ENCODE data around the gene HYCC2.
A peak's percentile ranks its signal among the peaks of the same experiment; 100 is the strongest.

The HYCC2 gene

DNA sequence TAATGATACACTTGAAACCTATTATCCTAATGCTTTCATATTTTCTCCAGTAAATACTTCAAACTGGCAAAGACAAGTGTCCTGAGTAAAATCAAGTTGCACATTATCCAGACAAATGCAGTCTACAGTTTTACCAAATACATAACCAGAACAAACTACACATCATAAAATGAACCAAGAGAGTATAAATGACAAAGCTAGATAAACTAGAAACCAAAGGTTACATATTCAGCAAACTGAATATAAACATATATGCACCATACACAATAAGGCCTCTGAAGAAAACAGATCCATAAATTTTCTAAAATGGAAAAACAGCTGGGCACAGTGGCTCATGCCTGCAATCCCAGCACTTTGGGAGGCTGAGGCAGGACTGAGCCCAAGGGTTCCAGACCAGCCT lies 47.0 kb downstream of the HYCC2 start:
- H3K79me2 ChIP-seq (ENCODE audit: insufficient read depth, low read length), result peaks cover 16% of the 10 kb centered on the region; the same call in 1 of the 2 replicates
- H3K27me3 ChIP-seq (ENCODE audit: insufficient read depth, low read length, poor library complexity, severe bottlenecking), result no peaks in the 10 kb centered on the region
- H3F3A ChIP-seq (ENCODE audit: low read depth), result no peaks in the 10 kb centered on the region
- H3K9ac ChIP-seq (ENCODE audit: low read depth, low read length, poor library complexity, severe bottlenecking), result no peak overlapping the region
- H3K9me2 ChIP-seq (replicated peaks; ENCODE audit: low read depth, low read length), result no peaks in the 10 kb centered on the region
- H3K36me3 ChIP-seq (ENCODE audit: insufficient read depth, low read length), result peaks cover 23% of the 10 kb centered on the region; the same call in 1 of the 2 replicates
- 0 out of 2 replicates have a peak, but pooled peaks cover under 1% of the 10 kb centered on the region for H3K9me3 ChIP-seq (ENCODE audit: insufficient read depth, low read depth, low read length)
- no peak overlapping the region for H3K4me3 ChIP-seq (ENCODE audit: low read length, poor library complexity, severe bottlenecking)
- H3K4me1 ChIP-seq (ENCODE audit: insufficient read depth, low read length, poor library complexity, severe bottlenecking), result peaks cover 5% of the 10 kb centered on the region
- no peaks in the 10 kb centered on the region for H4K20me1 ChIP-seq (ENCODE audit: insufficient read depth, low read length, poor library complexity, severe bottlenecking)
- no peak for TF ChIP-seq CTCF (conservative IDR thresholded peaks at IDR 0.05; ENCODE audit: low read length)
- H2AFZ ChIP-seq (ENCODE audit: low read length), result no peak overlapping the region
- no peak overlapping the region for H3K4me2 ChIP-seq (ENCODE audit: low read depth, low read length, poor library complexity, severe bottlenecking)

DNA sequence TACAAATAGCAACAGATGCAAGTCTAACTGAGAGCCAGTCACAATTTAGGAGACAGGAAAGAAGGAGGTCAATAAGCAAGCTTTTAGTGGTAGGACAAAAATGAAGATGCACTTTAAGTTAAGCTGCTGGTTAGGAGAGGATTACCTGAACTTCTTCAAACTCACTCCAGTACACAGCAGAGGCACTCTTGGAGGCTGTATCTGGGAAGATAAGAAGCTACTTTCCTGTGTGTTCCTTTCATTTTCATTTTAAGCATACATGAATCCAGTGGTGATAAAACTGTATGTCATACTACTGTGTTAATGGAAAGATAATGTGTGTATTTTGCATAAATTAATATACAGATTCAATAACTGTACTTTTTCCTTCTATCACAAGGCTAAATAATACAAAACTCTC lies 49.6 kb downstream of the HYCC2 start:
- no peaks in the 10 kb centered on the region for H3K9me2 ChIP-seq (replicated peaks; ENCODE audit: low read depth, low read length)
- no peaks in the 10 kb centered on the region for H3K27me3 ChIP-seq (ENCODE audit: insufficient read depth, low read length, poor library complexity, severe bottlenecking)
- no peak overlapping the region for H2AFZ ChIP-seq (ENCODE audit: low read length)
- peaks cover 16% of the 10 kb centered on the region; the same call in 1 of the 2 replicates for H3K79me2 ChIP-seq (ENCODE audit: insufficient read depth, low read length)
- TF ChIP-seq CTCF (conservative IDR thresholded peaks at IDR 0.05; ENCODE audit: low read length) (no peak), EZH2phosphoT487 (IDR thresholded peaks at IDR 0.05; ENCODE audit: borderline replicate concordance) (no peak)
- no peaks in the 10 kb centered on the region for H4K20me1 ChIP-seq (ENCODE audit: insufficient read depth, low read length, poor library complexity, severe bottlenecking)
- peaks cover 5% of the 10 kb centered on the region for H3K4me1 ChIP-seq (ENCODE audit: insufficient read depth, low read length, poor library complexity, severe bottlenecking)
- H3K36me3 ChIP-seq (ENCODE audit: insufficient read depth, low read length), result peaks cover 32% of the 10 kb centered on the region; the same call in 1 of the 2 replicates
- no peak overlapping the region for H3K4me3 ChIP-seq (ENCODE audit: low read length, poor library complexity, severe bottlenecking)
- peak overlapping the region; percentile 22 for H3K4me2 ChIP-seq (ENCODE audit: low read depth, low read length, poor library complexity, severe bottlenecking)
- H3K9ac ChIP-seq (ENCODE audit: low read depth, low read length, poor library complexity, severe bottlenecking), result no peak overlapping the region
- no peaks in the 10 kb centered on the region for H3F3A ChIP-seq (ENCODE audit: low read depth)
- no peaks in the 10 kb centered on the region for H3K9me3 ChIP-seq (ENCODE audit: insufficient read depth, low read depth, low read length)

All from Loucy (cell line).